ENCODE measurements around the gene LMTK2. TPM values are rescaled to one million over a fixed set of nuclear protein-coding genes. Genes with fewer than 3 reads are reported as not detected.

Gene LMTK2
- total RNA-seq, 1 donor from 2014 or later, result 12.9 TPM

DNA sequence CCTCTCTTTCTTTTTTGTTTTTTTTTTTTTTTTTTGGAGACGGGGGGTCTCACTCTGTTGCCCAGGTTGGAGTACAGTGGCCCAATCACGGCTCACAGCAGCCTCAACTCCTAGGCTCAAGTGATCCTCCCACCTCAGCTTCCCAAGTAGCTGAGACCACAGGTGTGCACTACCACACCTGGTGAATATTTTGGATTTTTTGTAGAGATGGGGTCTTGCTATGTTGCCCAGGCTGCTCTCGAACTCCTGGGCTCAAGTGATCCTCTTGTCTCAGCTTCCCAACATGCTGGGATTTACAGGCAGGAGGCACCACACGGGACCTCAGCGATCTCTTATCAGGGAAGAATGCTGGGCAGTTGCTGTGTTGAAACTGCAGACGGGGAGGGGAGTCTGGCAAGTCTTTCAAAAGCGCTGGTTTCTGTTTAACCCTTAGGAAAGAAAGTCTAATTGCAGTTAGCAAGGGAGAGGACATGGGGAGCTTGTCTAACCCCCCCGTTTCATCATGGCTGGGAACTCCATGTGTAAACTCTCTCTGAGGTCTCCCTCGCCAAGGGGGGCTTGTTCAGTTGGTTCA lies 39.6 kb upstream of the LMTK2 start:
- Histone ChIP-seq H3K4me3 (ENCODE audit: low read depth, low read length) (no peak overlapping the region), H3K27me3 (ENCODE audit: control insufficient read depth, insufficient read depth, low read length) (no peaks in the 10 kb centered on the region), H3K36me3 (ENCODE audit: control insufficient read depth, insufficient read depth, low read length) (no peaks in the 10 kb centered on the region)
- FAIRE-seq (no peak), DNase-seq (ENCODE audit: low read depth) (no peak)
- TF ChIP-seq, protein P1, sequence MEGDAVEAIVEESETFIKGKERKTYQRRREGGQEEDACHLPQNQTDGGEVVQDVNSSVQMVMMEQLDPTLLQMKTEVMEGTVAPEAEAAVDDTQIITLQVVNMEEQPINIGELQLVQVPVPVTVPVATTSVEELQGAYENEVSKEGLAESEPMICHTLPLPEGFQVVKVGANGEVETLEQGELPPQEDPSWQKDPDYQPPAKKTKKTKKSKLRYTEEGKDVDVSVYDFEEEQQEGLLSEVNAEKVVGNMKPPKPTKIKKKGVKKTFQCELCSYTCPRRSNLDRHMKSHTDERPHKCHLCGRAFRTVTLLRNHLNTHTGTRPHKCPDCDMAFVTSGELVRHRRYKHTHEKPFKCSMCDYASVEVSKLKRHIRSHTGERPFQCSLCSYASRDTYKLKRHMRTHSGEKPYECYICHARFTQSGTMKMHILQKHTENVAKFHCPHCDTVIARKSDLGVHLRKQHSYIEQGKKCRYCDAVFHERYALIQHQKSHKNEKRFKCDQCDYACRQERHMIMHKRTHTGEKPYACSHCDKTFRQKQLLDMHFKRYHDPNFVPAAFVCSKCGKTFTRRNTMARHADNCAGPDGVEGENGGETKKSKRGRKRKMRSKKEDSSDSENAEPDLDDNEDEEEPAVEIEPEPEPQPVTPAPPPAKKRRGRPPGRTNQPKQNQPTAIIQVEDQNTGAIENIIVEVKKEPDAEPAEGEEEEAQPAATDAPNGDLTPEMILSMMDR (IDR thresholded peaks at IDR 0.05; ENCODE audit: insufficient read depth, low read length, severe bottlenecking), result no peak

DNA sequence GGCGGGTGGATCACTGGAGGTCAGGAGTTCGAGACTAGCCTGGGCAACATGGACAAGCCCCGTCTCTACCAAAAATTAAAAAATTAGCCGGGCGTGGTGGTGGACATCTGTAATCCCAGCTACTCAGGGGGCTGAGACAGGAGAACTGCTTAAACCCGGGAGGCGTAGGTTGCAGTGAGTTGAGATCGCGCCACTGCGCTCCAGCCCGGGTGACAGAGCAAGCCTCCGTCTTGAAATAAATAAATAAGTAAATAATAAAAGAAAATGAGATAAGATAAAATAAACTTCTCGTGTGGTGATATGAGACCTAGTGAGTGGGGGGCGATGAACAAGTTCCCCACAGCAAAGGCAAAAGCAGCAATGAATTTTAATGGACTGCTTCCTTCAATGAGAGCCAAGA lies 33.6 kb upstream of the LMTK2 start:
- TF ChIP-seq, protein P1 (IDR thresholded peaks at IDR 0.05; ENCODE audit: insufficient read depth, low read length, severe bottlenecking), result no peak
- H3K4me3 ChIP-seq (ENCODE audit: low read depth, low read length), result no peak overlapping the region
- FAIRE-seq, result no peak
- DNase-seq (ENCODE audit: low read depth), result no peak
- no peaks in the 10 kb centered on the region for H3K27me3 ChIP-seq (ENCODE audit: control insufficient read depth, insufficient read depth, low read length)
- no peaks in the 10 kb centered on the region for H3K36me3 ChIP-seq (ENCODE audit: control insufficient read depth, insufficient read depth, low read length)

DNA sequence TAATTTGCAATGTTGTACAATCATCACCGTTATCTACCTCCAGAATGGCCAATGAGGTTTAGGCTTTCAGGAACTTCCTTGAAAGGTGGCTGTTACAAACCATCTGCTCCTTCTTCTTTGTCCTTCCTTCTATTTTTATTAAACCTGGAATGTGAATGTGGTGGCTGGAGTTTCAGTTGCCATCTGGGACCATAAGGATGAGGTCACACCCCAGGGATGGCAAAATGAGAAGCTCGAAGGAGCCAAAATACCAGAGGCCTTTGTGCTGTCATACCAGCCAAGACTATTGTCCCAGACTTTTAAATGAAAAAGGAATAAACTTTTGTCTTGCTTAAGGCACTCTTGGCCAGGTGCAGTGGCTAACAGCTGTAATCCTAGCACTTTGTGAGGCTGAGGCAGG lies 30.9 kb upstream of the LMTK2 start:
- no peak for DNase-seq (ENCODE audit: low read depth)
- FAIRE-seq, result no peak
- Histone ChIP-seq H3K27me3 (ENCODE audit: control insufficient read depth, insufficient read depth, low read length) (no peaks in the 10 kb centered on the region), H3K36me3 (ENCODE audit: control insufficient read depth, insufficient read depth, low read length) (no peaks in the 10 kb centered on the region), H3K4me3 (ENCODE audit: low read depth, low read length) (no peak overlapping the region)
- TF ChIP-seq, protein P1 (IDR thresholded peaks at IDR 0.05; ENCODE audit: insufficient read depth, low read length, severe bottlenecking), result no peak

DNA sequence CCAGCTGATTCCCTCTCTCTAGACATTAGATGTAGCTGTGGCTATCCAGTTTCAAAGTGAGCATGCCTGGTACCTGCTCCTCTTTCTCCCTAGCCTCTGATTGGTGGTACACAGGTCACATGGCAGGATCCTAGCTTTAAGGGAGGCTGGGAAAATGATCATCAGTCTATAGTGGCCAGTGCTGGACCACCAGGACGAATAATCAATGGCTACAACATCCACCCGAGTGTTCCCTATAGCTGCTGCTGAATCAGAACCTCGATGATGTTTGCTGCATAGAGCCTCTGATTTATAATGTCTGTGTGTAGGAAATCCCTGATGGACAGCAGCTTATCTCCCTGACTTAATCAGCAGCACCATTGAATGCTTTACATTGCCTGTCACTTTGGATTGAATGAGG lies 28.9 kb upstream of the LMTK2 start:
- DNase-seq (ENCODE audit: low read depth) (no peak), FAIRE-seq (peak; percentile 72)
- Histone ChIP-seq H3K36me3 (ENCODE audit: control insufficient read depth, insufficient read depth, low read length) (no peaks in the 10 kb centered on the region), H3K4me3 (ENCODE audit: low read depth, low read length) (no peak overlapping the region), H3K27me3 (ENCODE audit: control insufficient read depth, insufficient read depth, low read length) (no peaks in the 10 kb centered on the region)
- TF ChIP-seq, protein P1 (IDR thresholded peaks at IDR 0.05; ENCODE audit: insufficient read depth, low read length, severe bottlenecking), result no peak

DNA sequence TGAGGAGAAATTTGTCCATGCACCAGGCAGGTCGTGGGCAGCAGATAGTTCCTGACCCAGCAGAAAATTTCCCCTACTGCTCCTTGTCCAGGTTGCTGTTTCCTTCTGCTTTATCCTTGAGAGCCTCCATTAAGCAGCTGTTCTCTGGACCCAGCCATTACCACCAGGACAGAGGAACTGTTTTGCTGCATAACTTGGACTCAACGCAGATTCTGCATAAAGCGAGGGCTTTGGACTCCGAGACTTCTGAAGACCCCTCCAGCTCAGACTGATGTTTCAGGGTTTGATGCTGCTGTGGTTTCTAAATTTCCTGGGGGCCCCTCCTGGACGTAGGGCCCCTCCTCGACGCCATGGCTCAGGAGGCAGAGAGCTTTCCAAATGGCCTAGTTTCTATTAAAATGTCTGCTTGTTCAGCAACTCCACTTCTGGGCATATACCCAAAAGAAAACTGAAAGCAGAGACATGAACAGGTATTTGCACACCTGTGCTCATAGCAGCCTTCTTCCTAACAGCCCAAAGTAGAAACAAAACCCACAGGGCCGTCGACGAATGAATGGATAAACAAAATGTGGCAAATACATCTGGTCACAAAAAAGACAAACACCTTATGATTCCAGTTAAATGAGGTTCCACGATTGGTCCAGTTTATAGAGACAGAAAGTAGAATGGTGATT lies 28.3 kb upstream of the LMTK2 start:
- TF ChIP-seq, protein P1 (IDR thresholded peaks at IDR 0.05; ENCODE audit: insufficient read depth, low read length, severe bottlenecking), result no peak
- no peaks in the 10 kb centered on the region for H3K36me3 ChIP-seq (ENCODE audit: control insufficient read depth, insufficient read depth, low read length)
- FAIRE-seq, result no peak

More for the DNA sequence above, 28.3 kb upstream of the LMTK2 start:
- no peak for DNase-seq (ENCODE audit: low read depth)
- H3K27me3 ChIP-seq (ENCODE audit: control insufficient read depth, insufficient read depth, low read length), result no peaks in the 10 kb centered on the region
- H3K4me3 ChIP-seq (ENCODE audit: low read depth, low read length), result no peak overlapping the region

Data from bronchial epithelial cell (primary cell).